HG02798 (cell line): ENCODE data around the gene INHBE.
"Not testable (repeated sequence)": the region's sequence is repeated elsewhere in the genome, so short reads cannot be mapped to it uniquely, and the experiment has no call there.

Experiments
- ATAC-seq: cut with Tn5 transposase; IDR thresholded peaks from one replicate; pipeline ENCODE4 v1.9.1; 2021; ENCODE audit warnings: mild to moderate bottlenecking; ENCODE audit not compliant: unreplicated experiment, poor library complexity

Gene INHBE

GRCh38 chr12:57491393-57492280 lies 36.5 kb downstream of the INHBE start:
- ATAC-seq: no peak

GRCh38 chr12:57495051-57495701 lies 40.1 kb downstream of the INHBE start:
- ATAC-seq: not testable (repeated sequence)

- no peak for ATAC-seq
Measured at GRCh38 chr12:57496822-57497221, 41.7 kb downstream of the INHBE start.

GRCh38 chr12:57497223-57498131 lies 42.4 kb downstream of the INHBE start:
- ATAC-seq: no peak

GRCh38 chr12:57498132-57498502 lies 43.0 kb downstream of the INHBE start:
- no peak for ATAC-seq

- ATAC-seq: no peak
Measured at GRCh38 chr12:57498571-57498970, 43.5 kb downstream of the INHBE start.

GRCh38 chr12:57500213-57500612 lies 45.1 kb downstream of the INHBE start:
- no peak for ATAC-seq

- not testable (repeated sequence) for ATAC-seq
Measured at GRCh38 chr12:57502311-57502969, 47.3 kb downstream of the INHBE start.

- not testable (repeated sequence) for ATAC-seq
Measured at GRCh38 chr12:57506541-57506940, 51.4 kb downstream of the INHBE start.
